ENCODE results near the gene TLR5. TPM values are rescaled to one million over a fixed set of nuclear protein-coding genes. Genes with fewer than 3 reads are reported as not detected.

TLR5 gene
- total and polyA plus RNA-seq, 8 donors = 9.8 to 27.6 (median 10.6) TPM

- Histone ChIP-seq H3K9me3 (no peaks in the 10 kb centered on the region), H3K4me1 (no peaks in the 10 kb centered on the region), H3K4me3 (no peak overlapping the region), H3K27me3 (no peaks in the 10 kb centered on the region), H3K36me3 (peaks cover 0 to under 1% of the 10 kb centered on the region in 2 donors), H3K27ac (no peak overlapping the region)
- DNase-seq = no peak
- no peak for ATAC-seq
- intact Hi-C loops (cut with DNase I) = no loop called here
- no peak for TF ChIP-seq CTCF (IDR thresholded peaks at IDR 0.05)
These were observed 36.2 kb downstream of the TLR5 start for GRCh38 chr1:223106856-223107255.

GRCh38 chr1:223105568-223105967 lies 37.5 kb downstream of the TLR5 start:
- Histone ChIP-seq H3K9me3 (peaks cover 0 to under 1% of the 10 kb centered on the region in 2 donors), H3K27ac (no peak overlapping the region)

GRCh38 chr1:223102797-223103533 lies 40.1 kb downstream of the TLR5 start:
- Histone ChIP-seq H3K27me3 (no peaks in the 10 kb centered on the region), H3K36me3 (no peaks in the 10 kb centered on the region), H3K9me3 (peaks cover 0 to 10% of the 10 kb centered on the region in 2 donors), H3K4me3 (no peak overlapping the region), H3K4me1 (no peaks in the 10 kb centered on the region), H3K27ac (no peak overlapping the region)
- DNase-seq = peak in 1 of 4 donors; percentile 29
- TF ChIP-seq CTCF (IDR thresholded peaks at IDR 0.05) = no peak
- intact Hi-C loops (cut with DNase I) = no loop called here
- ATAC-seq = peak; percentile 83

More at GRCh38 chr1:223105568-223105967, 37.5 kb downstream of the TLR5 start:
- Histone ChIP-seq H3K36me3 (no peaks in the 10 kb centered on the region), H3K4me3 (no peak overlapping the region), H3K4me1 (no peaks in the 10 kb centered on the region), H3K27me3 (no peaks in the 10 kb centered on the region)
- intact Hi-C loops (cut with DNase I) = no loop called here
- TF ChIP-seq CTCF (IDR thresholded peaks at IDR 0.05) = no peak
- DNase-seq (no peak), ATAC-seq (no peak)

GRCh38 chr1:223097713-223098112 lies 45.3 kb downstream of the TLR5 start:
- H3K9me3 ChIP-seq = peaks cover 0 to 10% of the 10 kb centered on the region in 2 donors
- intact Hi-C loops (cut with DNase I) = no loop called here
- no peak overlapping the region for H3K27ac ChIP-seq
- DNase-seq (no peak), ATAC-seq (no peak)
- H3K4me1 ChIP-seq = no peaks in the 10 kb centered on the region
- no peak overlapping the region for H3K4me3 ChIP-seq
- no peaks in the 10 kb centered on the region for H3K36me3 ChIP-seq
- H3K27me3 ChIP-seq = no peaks in the 10 kb centered on the region
- no peak for TF ChIP-seq CTCF (IDR thresholded peaks at IDR 0.05)

- no peak for TF ChIP-seq CTCF (IDR thresholded peaks at IDR 0.05)
- Histone ChIP-seq H3K9me3 (peaks cover 0 to 10% of the 10 kb centered on the region in 2 donors), H3K4me3 (no peak overlapping the region), H3K36me3 (no peaks in the 10 kb centered on the region), H3K4me1 (no peaks in the 10 kb centered on the region), H3K27me3 (no peaks in the 10 kb centered on the region), H3K27ac (no peak overlapping the region)
- ATAC-seq (no peak), DNase-seq (no peak)
- intact Hi-C loops (cut with DNase I) = no loop called here
These were observed 47.2 kb downstream of the TLR5 start for GRCh38 chr1:223095870-223096269.
